Adrenal gland (tissue), 12 donors: ENCODE measurements around the gene ADD3. TPM values are rescaled to one million over a fixed set of nuclear protein-coding genes. Genes with fewer than 3 reads are reported as not detected.
"Not testable (repeated sequence)": the region's sequence is repeated elsewhere in the genome, so short reads cannot be mapped to it uniquely, and the experiment has no call there.

Experiments
- DNase-seq, 7 donors: peaks; one replicate each; pipeline ENCODE4 v3.0.0-alpha.2; 2019 to 2020
- H3K27ac ChIP-seq, 5 donors: fragments of 200-600 bp; sonication (generic) in 4 of 5; 1 replicate in 3 of 5; 2 replicates in 2 of 5; pipeline versions ENCODE4 v1.5.1 to v1.8.0; 2016 to 2020; ENCODE audit warnings: mild to moderate bottlenecking in 1 of 5
- H3K27me3 ChIP-seq: fragments of 200-600 bp; 2 replicates; pipeline ENCODE4 v1.8.0; 2021
- H3K36me3 ChIP-seq, 2 donors: fragments of 200-600 bp; replicated peaks in 1 of 2; 1 replicate in 1 of 2; 2 replicates in 1 of 2; pipeline versions ENCODE4 v1.5.1 to v1.8.0; 2018 to 2022
- H3K4me1 ChIP-seq, 2 donors: fragments of 200-600 bp; replicated peaks in 1 of 2; 1 replicate in 1 of 2; 2 replicates in 1 of 2; pipeline versions ENCODE4 v1.5.1 to v1.8.0; 2018 to 2021
- H3K4me3 ChIP-seq, 4 donors: fragments of 200-600 bp; sonication (generic) in 3 of 4; one replicate each; pipeline ENCODE4 v1.5.1; 2016 to 2018
- H3K9me3 ChIP-seq, 3 donors: fragments of 200-600 bp; sonication (generic) in 1 of 3; replicated peaks in 1 of 3; 1 replicate in 2 of 3; 2 replicates in 1 of 3; pipeline versions ENCODE4 v1.5.1 to v1.8.0; 2016 to 2021
- POLR2A ChIP-seq, 2 donors: fragments of 450-650 bp; IDR thresholded peaks; one replicate each; pipeline ENCODE4 v1.6.1; 2017; ENCODE audit warnings: antibody characterized with exemption in 2 of 2, mild to moderate bottlenecking in 2 of 2, moderate library complexity in 1 of 2
- WGBS, 4 donors: extraction: QIAGEN DNeasy Blood & Tissue Kit in 2 of 4; methylation state at CpG; one replicate each; pipeline versions ENCODE4 v1.1.5 to v1.1.7; 2013 to 2017; 5-methylcytosine and 5-hydroxymethylcytosine counted together
- intact Hi-C, 2 donors: fragments of 100-400 bp; cut with DNase I; formaldehyde crosslinking; loops; one replicate each; pipeline versions ENCODE4 v1.14.1 to v1.15.0; 2022 to 2023
- polyA plus RNA-seq, 3 donors: library from polyadenylated mRNA; stranded (reverse); fragments of 200-250 nt in 2 of 3; fragments of 350-450 nt in 1 of 3; fragmentation: Illumina TruSeq in 1 of 3; extraction: RNeasy Lipid Tissue Mini Kit (QIAGEN cat#74804) in 1 of 3; gene quantifications; one replicate each; pipeline ENCODE4 v1.2.3, GENCODE V29; 2013 to 2014
- total RNA-seq, 9 donors: library from RNA; depleted of rRNA in 4 of 9; stranded (reverse); fragments of >200 nt in 4 of 9; fragments of 120-200 nt in 1 of 9; fragmentation: NEBNext Ultra II Directional in 1 of 9; extraction: Animal tissue kit (Norgen Biotek cat#: 25700) in 1 of 9; gene quantifications; one replicate each; pipeline versions ENCODE4 v1.1.0 to v1.2.4, GENCODE V29; 2013 to 2023
- TF ChIP-seq, protein P1 (sequence below), 6 experiments: fragments of 450-650 bp in 4 of 6; fragments of 200-600 bp in 2 of 6; sonication (generic) in 1 of 6; IDR thresholded peaks; 1 replicate in 5 of 6; 2 replicates in 1 of 6; pipeline versions ENCODE4 v1.5.1 to v1.8.0; 2016 to 2021; ENCODE audit warnings: antibody characterized with exemption in 6 of 6, mild to moderate bottlenecking in 2 of 6, moderate library complexity in 1 of 6
- donor health status: healthy with polysubstance abuse.
- donor health status: Bipolar disorder and iron deficiency.
- donor health status: DM: yes; HTN: yes; CAD: no.
- donor health status: DM: no; HTN: no; CAD: no.
- donor health status: DM: no; HTN: no; CAD: no.
- donor health status: DM: yes; HTN: yes; CAD: no.

ADD3 gene
- total and polyA plus RNA-seq, 12 donors = 15.6 to 122 (median 43.4) TPM

DNA sequence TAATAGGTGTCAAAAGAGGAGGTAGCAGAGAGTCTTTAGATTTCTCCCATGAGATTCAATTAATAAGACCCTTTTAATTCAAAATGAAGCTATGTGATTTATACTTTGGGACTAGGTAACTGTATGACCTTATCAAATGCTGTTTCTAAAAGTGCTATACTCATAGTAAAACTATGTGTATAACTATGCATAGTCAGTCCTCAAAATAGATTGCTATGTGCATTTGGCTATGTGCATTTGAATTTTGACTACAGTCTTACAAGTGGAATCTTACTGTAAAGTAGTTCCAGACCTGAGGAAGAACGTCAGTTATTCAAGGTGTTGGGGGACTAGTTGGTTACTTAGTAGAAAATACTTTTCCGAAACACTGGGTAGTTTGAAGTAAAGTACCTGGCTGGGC is 36.9 kb downstream of the ADD3 start:
- 93 to 100% (median 97%) methylated on average over 2 of the region's 2 CpGs for WGBS, 4 donors
- no peak for DNase-seq
- Histone ChIP-seq H3K9me3 (no peaks in the 10 kb centered on the region), H3K4me1 (no peaks in the 10 kb centered on the region), H3K36me3 (no peaks in the 10 kb centered on the region), H3K27me3 (no peaks in the 10 kb centered on the region), H3K4me3 (no peak overlapping the region), H3K27ac (no peak overlapping the region)
- TF ChIP-seq POLR2A (IDR thresholded peaks at IDR 0.05) = no peak
- TF ChIP-seq, protein P1, sequence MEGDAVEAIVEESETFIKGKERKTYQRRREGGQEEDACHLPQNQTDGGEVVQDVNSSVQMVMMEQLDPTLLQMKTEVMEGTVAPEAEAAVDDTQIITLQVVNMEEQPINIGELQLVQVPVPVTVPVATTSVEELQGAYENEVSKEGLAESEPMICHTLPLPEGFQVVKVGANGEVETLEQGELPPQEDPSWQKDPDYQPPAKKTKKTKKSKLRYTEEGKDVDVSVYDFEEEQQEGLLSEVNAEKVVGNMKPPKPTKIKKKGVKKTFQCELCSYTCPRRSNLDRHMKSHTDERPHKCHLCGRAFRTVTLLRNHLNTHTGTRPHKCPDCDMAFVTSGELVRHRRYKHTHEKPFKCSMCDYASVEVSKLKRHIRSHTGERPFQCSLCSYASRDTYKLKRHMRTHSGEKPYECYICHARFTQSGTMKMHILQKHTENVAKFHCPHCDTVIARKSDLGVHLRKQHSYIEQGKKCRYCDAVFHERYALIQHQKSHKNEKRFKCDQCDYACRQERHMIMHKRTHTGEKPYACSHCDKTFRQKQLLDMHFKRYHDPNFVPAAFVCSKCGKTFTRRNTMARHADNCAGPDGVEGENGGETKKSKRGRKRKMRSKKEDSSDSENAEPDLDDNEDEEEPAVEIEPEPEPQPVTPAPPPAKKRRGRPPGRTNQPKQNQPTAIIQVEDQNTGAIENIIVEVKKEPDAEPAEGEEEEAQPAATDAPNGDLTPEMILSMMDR (IDR thresholded peaks at IDR 0.05) = no peak
- intact Hi-C loops = no loop called here

DNA sequence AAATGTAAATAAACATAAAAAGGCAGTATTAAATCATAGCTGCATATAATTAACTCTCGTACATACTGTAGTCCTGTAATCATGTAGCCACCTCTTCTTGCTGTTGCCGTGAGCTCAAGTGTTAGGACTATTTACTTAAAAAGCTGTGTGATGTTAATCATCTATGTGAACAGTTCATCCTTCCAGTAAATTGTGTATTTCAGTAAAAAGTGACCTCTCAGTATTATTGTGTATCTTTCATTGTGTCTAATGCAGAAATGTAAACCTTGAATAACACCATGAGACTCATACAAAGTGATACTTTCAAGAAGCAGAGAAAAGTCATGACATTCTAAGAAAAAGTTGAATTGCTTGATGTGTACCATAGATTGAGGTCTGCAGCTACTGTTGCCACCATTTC is 38.0 kb downstream of the ADD3 start:
- no peak for TF ChIP-seq POLR2A (IDR thresholded peaks at IDR 0.05)
- TF ChIP-seq, protein P1 (IDR thresholded peaks at IDR 0.05) = no peak
- no peak for DNase-seq
- Histone ChIP-seq H3K27ac (no peak overlapping the region), H3K36me3 (no peaks in the 10 kb centered on the region), H3K4me1 (no peaks in the 10 kb centered on the region), H3K27me3 (no peaks in the 10 kb centered on the region), H3K9me3 (no peaks in the 10 kb centered on the region), H3K4me3 (no peak overlapping the region)
- 83 to 93% (median 90%) methylated on average over 2 of the region's 2 CpGs for WGBS, 4 donors
- intact Hi-C loops = no loop called here

DNA sequence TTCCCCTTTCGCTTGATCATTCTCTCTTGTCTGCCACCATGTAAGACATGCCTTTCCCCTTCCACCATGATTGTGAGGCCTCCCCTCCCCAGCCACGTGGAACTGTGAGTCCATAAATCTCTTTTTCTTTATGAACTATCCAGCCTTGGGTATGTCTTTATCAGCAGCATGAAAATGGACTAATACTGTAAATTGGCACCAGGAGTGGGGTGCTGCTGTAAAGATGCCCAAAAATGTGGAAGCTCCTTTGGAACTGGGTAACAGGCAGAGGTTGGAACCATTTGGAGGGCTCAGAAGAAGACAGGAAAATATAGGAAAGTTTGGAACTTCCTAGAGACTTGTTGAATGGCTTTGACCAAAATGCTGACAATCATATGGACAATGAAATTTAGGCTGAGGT is 40.4 kb downstream of the ADD3 start:
- H3K4me3 ChIP-seq, intact Hi-C loops, H3K27ac ChIP-seq, H3K4me1 ChIP-seq, H3K27me3 ChIP-seq, DNase-seq, H3K9me3 ChIP-seq, H3K36me3 ChIP-seq: not testable (repeated sequence)
- WGBS, 4 donors = 89 to 97% (median 94%) methylated on average over 2 of the region's 2 CpGs

DNA sequence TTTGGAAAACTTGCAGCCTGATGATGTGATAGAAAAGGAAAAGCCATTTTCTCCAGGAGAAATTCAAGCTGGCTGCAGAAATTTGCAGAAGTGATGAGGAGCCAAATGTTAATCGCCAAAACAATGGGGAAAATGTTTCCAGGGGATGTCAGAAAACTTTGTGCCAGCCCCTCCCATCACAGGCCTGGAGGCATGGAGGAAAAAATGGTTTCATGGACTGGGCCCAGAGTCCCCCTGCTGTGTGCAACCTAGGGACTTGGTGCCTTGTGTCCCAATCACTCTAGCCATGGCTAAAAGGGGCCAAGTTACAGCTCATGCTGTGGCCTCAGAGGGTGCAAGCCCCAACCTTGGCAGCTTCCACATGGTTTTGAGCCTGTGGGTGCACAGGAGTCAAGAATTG is 41.0 kb downstream of the ADD3 start:
- Histone ChIP-seq H3K4me3 (no peak overlapping the region), H3K27ac (no peak overlapping the region), H3K27me3 (no peaks in the 10 kb centered on the region), H3K36me3 (no peaks in the 10 kb centered on the region), H3K4me1 (no peaks in the 10 kb centered on the region), H3K9me3 (no peaks in the 10 kb centered on the region)
- no peak for DNase-seq
- 89 to 100% (median 99%) methylated on average over 1 of the region's 1 CpG for WGBS, 4 donors
- intact Hi-C loops = no loop called here
- TF ChIP-seq, protein P1 (IDR thresholded peaks at IDR 0.05) = no peak
- TF ChIP-seq POLR2A (IDR thresholded peaks at IDR 0.05) = no peak

DNA sequence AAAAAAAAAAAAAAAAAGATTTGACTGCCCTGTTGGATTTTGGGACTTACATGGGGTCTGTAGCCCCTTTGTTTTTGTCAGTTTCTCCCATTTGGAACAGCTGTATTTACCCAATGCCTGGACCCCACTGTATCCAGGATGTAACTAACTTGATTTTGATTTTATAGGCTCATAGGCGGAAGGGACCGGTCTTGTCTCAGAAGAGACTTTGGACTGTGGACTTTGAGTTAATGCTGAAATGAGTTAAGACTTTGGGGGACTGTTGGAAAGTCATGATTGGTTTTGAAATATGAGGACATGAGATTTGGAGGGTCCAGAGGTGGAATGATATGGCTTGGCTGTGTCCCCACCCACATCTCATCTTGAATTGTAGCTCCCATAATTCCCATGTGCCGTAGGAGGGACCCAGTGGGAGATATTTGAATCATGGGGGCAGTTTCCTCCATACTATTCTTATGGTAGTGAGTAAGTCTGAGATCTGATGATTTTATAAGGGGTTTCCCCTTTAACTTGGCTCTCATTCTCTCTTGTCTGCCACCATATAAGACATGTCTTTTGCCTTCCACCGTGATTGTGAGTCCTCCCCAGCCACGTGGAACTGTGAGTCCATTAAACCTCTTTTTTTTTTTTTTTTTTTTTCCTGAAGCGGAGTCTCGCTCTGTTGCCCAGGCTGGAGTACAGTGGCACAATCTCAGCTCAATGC is 42.3 kb downstream of the ADD3 start:
- 89 to 98% (median 95%) methylated on average over 7 of the region's 7 CpGs for WGBS, 4 donors
- not testable (repeated sequence) for H3K4me3 ChIP-seq

More for the DNA sequence above, 42.3 kb downstream of the ADD3 start:
- H3K27ac ChIP-seq, H3K36me3 ChIP-seq, DNase-seq, H3K9me3 ChIP-seq, H3K4me1 ChIP-seq, H3K27me3 ChIP-seq, intact Hi-C loops: not testable (repeated sequence)
